Hematopoietic multipotent progenitor cell treated with erythropoietin and hydrocortisone succinate and interleukin-3 and kit ligand, for 4 days (in vitro differentiated cells): Measurements from ENCODE around the gene PPP1CB.
"Not testable (repeated sequence)": the region's sequence is repeated elsewhere in the genome, so short reads cannot be mapped to it uniquely, and the experiment has no call there.

Source experiments
- DNase-seq: peaks from one replicate; pipeline ENCODE4 v3.0.0-alpha.2; 2015

PPP1CB gene

DNA sequence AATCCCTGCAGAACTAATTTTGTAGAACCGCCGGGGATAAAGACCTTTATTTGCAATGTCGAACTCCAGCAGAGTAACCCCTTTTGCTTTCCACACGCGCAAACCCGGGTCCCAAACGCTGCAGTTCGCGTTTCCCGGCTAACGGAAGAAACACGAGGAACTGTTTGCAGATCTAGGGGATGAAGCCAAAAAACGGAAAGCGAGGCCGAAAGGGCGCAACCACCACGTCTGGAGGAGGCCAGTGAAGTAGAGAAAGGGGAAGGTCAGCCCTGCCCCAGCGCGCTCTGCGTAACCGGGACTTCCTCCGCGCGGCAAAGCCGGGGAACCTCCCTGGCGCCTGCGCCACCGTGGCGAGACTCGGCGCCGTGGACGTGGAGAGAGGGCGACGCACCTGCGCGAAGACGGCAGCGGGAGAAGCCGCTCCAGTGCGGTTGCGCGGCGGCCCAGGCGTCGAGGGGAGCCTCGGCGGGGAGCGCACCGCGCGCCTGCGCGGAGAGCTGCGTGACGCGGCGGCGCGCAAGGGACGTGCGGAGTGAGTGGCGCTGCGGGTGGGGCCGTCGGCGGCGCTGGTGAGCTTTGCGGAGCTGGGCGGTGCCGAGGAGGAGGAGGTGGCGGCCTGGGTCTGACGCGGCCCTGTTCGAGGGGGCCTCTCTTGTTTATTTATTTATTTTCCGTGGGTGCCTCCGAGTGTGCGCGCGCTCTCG, at the start of gene PPP1CB:
Gene PPP1CB, plus strand, starts transcription at position 579 of the 704 bp plus-strand sequence. CDS start 295 bp downstream, outside the sequence.
- DNase-seq, result peak; percentile 97

DNA sequence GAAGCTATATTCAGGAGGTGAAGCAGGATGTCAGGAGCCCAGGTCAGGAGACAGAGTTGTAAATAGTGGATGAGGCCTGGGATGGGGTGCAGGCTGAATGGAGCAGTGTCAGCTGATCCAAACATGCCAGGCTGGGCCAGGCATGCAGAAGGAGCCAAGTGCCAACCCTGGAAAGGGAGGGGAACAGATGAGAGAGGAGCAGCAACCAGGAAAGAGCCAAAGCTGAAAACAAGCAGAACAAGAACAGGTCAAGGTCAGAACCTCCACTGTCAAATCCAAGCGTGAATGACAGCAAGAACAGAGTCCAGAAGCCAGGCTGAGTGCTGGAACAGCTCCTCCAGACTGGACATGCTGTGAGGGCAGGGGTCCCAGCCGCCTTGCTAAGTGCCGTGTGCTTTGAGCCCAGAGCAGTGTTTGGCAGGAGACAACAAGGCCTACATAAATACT, 49.2 kb upstream of the PPP1CB start:
- no peak for DNase-seq

DNA sequence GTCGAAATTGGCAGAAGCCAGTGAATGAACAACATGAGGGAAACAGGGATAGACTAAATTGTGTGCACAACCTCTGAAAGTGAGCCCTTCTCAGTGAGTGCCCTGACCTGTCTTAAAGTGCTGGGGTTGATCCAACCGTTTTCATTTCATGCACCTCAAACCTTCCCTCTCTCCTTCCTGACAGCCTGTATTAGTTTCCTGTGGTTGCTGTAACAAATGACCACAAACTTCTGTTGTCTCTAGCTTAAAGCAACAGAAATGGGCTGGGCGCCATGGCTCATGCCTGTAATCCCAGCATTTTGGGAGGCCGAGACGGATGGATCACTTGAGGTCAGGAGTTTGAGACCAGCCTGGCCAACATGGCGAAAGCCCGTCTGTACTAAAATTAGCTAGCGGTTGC, 48.8 kb upstream of the PPP1CB start:
- DNase-seq, result peak; percentile 41

DNA sequence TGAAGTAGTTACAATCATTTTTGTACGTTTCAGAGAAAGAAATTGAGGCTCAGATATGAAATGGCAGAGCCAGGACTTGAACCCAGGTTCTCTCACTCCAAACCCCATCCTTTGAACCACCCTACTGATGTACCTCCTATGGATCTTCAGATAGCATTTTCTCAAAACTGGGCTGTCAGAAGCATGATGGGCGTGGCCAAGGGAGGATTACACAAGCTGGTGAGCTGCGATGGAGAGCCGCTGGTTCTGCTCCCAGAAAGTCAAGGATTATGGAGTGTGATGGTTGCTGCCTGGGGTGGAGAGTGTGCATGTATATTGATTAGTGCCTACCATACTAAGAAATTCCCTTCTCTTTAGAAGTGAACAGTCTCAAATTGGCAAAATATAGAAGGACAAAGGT, 47.0 kb upstream of the PPP1CB start:
- no peak for DNase-seq

DNA sequence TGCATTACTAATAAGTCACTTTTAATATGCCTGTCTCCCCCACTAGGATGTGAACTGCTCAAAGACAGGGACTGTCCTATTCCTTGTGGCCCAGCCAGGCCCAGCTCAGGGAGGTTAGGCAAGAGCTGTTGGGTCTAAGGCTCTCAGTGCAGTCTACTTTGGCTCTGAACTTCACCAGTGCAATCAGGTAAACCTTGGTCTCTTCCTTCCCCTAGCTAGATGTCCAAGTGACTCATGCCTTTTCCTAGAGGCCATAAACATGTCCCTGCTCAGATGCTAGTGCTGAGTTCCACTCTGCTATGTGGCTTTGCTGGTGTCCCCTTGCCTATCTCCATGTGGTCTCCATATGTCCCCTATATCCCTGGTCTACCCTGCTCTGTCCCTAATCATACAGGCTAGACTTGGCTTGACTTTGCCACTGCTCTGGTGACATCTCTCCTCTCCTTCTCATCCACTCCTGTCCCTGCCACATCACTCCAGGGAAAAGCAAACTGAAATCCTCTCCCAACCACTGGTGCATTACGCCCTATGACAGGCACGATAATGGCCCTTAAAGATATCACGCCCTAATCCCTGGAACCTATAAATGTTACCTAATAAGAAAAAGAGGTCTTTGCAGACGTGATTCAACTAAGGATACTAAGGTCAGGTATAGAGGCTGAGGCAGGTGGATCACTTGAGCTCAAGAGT, 45.7 kb upstream of the PPP1CB start:
- no peak for DNase-seq

DNA sequence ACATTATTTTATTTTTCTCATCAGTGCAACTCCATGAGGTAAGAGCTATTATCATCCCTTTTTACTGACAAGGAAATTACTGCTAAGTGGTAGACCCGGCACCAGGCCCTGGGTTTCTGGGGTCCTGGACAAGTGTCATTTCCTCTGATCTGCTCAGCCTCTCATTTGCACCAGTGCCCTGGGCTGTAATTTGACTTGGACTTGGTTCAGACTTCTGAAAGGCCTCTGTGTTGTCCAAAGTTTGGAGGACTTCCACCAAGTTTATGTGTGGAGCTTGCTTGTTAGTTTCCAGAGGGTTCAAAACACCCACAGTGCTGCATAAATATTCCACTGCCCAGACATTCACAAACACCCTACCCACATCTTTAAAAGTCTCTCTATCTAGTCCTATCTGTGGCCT, 44.0 kb upstream of the PPP1CB start:
- no peak for DNase-seq

DNA sequence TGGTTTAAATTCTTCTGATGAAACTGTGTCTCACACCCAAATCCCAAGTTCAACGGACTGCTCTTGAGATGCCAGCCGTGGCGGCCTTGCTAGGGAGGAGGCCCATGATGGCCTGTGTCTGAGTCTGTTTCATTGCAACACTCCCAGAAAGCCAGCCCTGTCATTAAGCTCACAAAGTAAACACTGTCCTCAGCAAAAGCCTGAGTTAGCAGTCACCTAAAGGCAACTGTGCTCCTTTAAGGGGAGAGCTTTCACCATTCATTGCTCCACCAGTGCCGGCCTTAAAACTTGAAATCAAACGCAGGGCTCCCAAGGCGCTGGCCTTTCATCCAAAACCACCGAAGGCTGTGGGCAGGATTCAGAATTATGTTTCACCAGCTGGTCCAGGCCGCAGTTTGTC, 42.5 kb upstream of the PPP1CB start:
- DNase-seq, result no peak

DNA sequence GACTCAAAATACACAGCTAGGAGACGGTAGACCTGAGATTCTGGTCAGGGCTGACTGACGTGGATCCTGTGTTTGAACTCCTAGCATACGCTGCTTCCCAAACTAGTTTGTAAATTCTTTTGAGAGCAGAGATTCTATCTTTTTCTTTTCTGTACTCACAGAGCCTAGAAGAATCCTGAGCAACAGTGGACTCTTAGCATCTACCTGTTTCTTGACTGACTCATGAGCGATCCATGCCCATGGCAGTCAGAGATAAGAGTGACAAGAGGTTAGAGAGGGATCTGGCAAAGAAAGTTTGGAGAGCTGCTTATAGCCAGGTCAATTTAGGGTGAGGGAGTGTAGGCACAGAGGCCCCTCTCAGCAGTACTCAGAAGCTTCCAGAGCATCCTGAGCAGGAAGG, 41.1 kb upstream of the PPP1CB start:
- no peak for DNase-seq

DNA sequence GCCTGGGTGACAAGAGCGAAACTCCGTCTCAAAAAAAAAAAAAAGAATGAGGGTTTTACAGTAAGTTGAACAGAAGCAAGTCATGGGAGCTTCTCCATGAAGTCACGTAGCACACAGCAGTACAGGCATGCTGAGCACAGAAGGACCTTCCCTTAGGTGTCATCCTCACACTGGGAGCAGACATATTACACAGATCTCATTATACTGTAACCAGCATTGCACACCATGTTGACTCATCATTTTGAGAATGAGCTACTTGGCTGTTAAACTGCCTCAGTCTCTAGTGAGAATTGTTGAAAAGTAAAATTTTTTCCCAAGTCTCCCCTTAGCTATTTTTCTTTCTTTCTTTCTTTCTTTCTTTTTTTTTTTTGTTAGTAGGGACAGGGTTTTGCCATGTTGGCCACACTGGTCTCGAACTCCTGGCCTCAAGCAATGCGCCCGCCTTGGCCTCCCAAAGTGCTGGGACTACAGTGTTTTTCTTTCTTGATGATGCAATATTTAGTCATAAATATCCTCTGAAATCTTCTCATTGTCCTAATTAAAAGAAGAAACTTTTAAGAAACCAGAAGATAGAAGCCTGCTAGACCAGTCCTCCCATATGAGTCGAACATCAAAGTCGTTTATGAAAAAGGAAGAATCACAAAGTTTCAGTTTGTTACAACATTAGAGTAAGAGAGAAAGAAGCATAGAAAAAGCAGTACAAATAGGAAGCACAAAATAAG, 37.9 kb upstream of the PPP1CB start:
- no peak for DNase-seq

DNA sequence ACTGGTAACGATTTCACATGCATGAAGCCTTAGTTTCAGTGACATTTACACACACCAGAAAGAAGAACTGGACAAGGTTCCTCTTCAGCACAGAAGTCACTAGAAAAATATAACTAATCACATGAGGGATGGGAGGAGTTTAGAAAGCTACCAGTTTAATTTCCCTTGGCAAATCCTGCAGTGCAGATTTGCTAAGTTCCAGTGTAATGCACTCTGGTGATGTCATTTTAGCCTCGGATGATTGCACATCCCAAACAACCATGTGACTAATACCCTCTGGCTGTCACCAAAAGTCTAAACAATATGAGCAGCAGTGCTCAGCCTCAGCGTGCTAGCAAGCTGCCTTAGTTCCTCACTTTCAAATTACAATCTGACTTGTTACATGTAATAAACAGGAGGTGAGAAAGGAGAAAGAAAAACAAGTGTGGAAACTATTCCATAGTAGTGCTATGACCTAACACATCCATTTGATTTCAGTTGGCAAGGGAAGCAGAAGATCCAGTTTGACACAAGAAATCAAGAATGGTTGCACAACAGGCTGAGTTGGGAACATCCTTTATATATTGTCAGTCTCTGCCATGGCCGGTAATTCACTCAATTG, 35.3 kb upstream of the PPP1CB start:
- peak; percentile 68 for DNase-seq

DNA sequence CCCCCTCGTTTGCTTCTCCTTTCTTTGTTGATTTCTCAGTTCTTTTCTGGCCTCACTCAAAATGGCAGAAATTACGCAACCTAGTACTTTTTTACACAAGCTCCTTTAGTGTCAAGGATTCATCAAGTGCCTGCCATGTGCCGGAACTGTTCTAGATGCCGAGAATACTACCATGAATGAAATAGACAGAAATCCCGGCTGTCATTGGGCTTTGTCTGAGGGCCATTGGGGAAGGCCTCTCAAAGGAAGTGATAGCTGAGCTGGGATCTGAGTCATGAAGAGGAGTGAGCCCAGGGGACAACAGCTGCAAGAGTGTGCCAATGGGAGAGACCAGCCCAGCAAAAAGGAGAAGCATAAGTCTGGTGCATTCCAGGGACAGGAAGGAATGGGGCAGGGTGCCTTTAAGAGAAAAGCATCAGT, 34.3 kb upstream of the PPP1CB start:
- DNase-seq, result peak; percentile 58

DNA sequence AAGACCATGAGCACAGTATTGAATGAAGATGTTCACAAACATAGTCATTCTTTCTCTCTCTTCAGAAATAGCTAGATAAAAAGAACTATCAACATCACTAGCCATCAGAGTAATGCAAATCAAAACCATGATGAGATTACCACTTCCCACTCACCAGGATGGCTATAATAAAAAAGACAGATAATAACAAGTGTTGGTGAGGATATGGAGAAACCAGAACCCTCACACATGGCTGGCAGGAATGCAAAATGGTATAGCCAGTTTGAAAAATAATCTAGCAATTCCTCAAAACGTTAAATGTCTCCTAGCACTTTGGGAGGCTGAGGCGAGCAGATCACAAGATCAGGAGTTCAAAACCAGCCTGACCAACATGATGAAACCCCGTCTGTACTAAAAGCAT, 31.3 kb upstream of the PPP1CB start:
- DNase-seq, result no peak

DNA sequence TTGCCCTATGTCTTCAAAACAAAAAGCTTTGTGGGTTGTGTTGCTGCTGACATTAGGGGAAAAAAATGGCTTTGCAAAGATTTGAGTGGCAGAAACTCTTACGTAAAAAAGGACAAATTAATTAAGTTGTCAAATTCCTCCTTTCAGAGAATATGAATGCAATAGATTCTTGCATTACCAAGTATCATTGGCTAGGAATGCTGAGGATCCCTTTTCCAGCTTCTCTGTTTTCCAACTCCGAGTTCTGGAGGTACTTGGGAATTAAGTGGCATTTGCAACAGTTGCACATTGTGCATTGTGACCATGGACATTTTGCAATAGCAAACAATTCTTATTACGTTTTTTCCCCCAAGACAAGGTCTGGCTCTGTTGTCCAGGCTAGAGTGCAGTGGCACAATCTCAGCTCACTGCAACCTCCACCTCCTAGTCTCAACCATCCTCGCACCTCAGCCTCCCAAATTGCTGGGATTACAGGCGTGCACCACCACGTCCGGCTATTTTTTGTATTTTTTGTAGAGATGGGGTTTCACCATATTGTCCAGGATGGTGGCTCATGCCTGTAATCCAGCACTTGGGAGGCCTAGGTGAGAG, 29.9 kb upstream of the PPP1CB start:
- no peak for DNase-seq

DNA sequence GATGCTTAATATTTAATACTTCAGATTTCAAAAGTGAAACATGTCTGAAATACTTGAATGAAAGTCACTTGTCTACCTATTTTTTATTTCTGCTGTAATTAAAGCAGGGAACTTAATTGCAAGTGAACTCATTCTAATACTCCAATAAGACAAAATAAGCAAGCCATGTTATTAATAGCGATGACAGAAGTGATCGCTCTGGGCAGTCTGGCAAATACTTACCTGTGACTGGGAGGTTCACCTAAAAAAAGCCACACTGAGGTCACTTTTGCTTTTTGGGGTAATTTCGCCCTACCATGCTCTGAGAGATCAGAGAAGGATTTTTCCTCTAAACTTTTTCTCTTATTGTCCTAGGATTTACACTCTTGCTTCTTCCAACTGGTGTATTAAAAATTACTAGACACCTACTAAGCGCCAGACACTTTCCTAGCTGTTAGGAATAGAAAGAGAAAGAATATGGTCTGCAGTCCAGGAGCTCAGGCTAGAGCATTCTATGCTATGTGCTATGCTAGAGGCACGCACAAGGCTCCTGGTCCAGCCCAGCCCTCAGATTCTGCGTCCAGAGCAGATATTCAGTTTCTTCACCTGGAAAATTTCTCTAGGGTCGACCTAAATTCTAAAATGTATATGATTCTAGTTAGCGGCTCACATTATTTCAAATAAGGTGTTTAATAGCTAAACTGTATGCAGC, 26.5 kb upstream of the PPP1CB start:
- DNase-seq, result no peak

DNA sequence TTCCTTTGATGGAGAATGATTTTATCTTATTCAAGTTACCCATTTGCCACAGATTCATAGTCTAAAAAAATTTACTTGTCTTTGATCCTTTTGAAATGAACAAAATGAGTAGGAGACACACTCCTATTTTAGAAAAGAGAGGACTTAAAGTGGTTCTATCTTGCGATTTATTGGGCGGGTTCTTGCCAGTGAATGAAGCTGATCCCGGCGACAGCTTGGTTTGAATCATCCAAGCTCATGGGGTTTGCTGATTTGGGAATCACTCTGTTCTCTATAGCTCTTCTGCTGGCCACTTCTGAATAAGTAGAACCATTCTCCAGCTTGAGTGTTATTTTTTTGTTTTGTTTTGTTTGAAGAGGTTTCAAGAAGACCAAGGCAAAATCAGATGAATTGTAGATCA, 25.5 kb upstream of the PPP1CB start:
- DNase-seq, result no peak

DNA sequence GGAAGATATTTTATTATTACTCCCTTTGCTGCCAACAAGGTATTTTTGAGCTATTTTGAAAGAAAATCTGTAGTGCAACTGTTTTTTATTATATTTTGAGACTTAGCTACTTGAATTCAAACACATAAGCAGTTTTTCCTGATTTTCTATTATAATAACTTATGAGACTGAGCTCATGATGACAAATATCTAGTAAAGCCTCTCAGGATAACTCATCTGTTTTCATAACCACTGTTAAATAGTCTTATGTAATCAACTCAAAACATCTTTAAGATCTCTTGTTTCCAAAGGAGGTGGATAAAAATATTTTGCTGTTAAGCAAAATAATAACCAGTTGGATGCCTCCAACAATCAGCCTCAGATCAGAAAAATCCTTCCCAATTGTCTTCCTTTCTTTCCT, 21.9 kb upstream of the PPP1CB start:
- DNase-seq, result no peak

DNA sequence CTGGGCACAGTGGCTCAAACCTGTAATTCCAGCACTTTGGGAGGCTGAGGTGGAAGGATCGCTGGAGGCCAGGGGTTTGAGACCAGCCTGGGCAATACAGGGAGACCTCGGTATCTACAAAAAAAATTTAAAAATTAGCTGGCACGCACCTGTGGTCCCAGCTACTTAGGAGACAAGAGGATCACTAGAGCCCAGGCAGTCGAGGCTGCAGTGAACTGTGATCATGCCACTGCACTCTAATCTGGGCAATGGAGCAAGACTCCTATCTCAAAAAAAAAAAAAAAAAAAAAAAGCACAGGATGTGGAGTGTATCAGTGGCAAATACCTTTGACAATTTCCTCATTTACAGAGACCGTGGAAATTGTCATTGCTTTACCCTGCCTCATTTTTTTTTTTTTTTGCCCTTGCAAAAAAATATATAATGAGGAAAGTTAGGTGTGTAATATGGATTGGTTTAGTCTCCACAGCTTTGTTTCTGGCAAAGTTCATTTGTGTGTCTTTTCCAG, 20.9 kb upstream of the PPP1CB start:
- no peak for DNase-seq

DNA sequence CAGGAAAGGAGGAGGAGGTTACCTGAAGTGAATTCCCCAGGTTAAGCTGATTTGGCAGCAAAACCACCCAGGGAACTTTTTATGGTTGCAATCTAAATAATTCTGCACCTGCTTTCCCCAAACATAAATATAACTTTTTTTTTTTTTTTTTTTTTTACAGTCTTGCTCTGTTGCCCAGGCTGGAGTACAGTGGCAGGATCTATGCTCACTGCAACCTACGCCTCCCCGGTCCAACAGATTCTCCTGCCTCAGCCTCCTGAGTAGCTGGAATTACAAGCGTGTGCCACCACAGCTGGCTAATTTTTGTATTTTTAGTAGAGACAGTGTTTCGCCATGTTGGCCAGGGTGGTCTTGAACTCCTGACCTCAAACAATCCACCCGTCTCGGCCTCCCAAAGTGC, 16.1 kb upstream of the PPP1CB start:
- DNase-seq, result no peak

DNA sequence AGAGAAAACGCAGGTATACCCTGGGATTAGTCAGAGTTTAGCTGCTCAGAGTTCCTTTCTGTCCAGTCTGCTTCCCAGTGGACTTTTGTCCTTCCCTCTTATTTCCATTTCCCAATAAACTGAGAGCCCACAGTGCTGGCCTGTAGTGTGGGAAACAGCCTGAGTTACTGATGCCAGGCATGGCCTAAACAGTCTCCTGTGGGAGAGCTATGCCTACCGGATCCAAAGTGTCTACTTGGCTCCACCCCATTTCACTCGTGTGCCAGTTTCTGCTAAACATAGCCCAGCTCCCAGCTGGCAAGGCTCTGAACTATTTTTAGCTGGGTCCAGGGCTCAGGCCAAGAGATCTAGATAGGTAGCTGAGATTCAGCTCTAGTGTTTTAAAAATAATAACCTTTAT, 15.6 kb upstream of the PPP1CB start:
- DNase-seq, result no peak

DNA sequence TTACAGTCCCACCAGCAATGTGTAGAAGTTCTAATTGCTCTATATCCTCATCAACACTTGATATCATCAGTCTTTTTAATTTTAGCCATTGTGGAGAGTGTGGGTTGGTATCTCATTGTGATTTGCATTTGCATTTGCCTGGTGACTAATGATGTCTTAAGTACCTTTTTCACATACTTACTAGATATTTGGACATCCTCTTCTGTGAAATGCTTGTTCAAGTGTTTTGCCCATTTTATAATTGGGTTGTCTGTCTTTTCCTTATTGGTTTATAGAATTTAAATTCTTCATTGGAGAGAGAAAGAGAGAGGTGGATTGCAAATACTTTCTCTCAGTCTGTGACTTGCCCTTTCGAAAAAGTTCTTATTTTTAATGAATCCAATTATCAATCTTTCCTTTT, 14.0 kb upstream of the PPP1CB start:
- DNase-seq, result no peak

DNA sequence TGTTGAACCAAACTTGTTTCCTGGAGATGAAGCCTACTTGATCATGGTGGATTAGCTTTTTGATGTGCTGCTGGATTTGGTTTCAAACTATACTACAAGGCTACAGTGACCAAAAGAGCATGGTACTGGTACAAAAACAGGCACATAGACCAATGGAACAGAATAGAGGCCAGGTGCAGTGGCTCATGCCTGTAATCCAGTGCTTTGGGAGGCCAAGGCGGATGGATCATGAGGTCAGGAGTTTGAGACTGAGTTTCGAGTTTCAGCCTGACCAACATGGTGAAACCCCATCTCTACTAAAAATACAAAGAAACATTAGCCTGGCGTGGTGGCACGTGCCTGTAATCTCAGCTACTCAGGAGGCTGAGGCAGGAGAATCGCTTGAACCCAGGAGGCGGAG, 9.0 kb upstream of the PPP1CB start:
- not testable (repeated sequence) for DNase-seq

DNA sequence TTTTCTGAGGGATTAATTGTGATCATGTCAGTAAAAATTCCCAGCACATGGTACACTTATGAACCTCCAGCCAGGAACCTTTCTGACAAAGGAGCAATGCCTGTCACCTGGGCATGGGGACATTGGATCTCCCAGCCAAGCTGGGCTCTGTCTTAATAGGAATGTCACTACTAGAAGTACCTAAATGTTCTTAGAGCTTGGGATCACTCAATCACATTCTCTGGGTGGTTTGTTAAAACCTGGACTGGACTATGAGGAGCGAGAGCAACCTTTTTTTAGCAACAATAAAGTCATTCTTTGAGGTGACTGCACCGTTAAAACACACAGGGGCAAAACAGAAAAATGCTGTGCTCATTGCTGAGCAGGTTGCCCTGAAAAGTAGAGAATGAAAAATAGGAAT, 6.4 kb upstream of the PPP1CB start:
- DNase-seq, result no peak
